GM06990 (cell line): ENCODE data around the gene ETNK1.
"Not testable (repeated sequence)": the region's sequence is repeated elsewhere in the genome, so short reads cannot be mapped to it uniquely, and the experiment has no call there.

Source experiments
- DNase-seq: peaks from one replicate; pipeline ENCODE4 v3.0.0-alpha.2; 2011; ENCODE audit not compliant: insufficient read length; ENCODE audit errors: extremely low read depth
- H3K27me3 ChIP-seq: replicated peaks from 2 replicates; pipeline ENCODE4 v1.6.0; 2011; ENCODE audit warnings: low read length; ENCODE audit not compliant: control insufficient read depth, insufficient read depth
- H3K36me3 ChIP-seq: 2 replicates; pipeline ENCODE4 v1.5.1; 2011; ENCODE audit warnings: low read length; ENCODE audit not compliant: control insufficient read depth, insufficient read depth
- H3K4me3 ChIP-seq: replicated peaks from 2 replicates; pipeline ENCODE4 v1.5.1; 2011; ENCODE audit warnings: low read depth, mild to moderate bottlenecking, control low read depth, low read length
- TF ChIP-seq, protein P1 (sequence below): IDR thresholded peaks from 2 replicates; pipeline ENCODE4 v1.5.1; 2011; ENCODE audit warnings: low read length, control low read depth, mild to moderate bottlenecking, inconsistent platforms; ENCODE audit not compliant: insufficient read depth, poor library complexity, severe bottlenecking

Gene ETNK1

DNA sequence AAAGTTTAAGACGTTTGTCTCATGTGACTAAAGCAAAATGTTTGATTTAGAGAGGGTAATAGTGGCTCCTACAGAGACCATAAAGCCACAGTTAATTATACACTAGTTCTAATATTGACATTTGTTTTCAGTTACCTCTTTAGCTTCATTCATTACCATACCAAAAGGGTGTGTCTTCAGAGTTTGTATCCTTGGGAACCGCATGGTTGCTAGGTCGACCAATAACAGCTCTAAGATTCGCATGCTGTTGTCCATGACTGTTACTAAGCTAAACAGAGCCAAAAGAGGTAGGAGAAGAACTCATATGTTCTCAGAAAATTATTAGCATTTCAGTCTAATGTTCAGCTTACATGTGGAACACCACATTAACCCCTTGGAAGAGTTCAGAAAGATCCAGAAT lies 36.2 kb upstream of the ETNK1 start:
- no peak overlapping the region for H3K4me3 ChIP-seq
- H3K36me3 ChIP-seq: no peaks in the 10 kb centered on the region
- no peaks in the 10 kb centered on the region for H3K27me3 ChIP-seq
- no peak for DNase-seq
- TF ChIP-seq, protein P1, sequence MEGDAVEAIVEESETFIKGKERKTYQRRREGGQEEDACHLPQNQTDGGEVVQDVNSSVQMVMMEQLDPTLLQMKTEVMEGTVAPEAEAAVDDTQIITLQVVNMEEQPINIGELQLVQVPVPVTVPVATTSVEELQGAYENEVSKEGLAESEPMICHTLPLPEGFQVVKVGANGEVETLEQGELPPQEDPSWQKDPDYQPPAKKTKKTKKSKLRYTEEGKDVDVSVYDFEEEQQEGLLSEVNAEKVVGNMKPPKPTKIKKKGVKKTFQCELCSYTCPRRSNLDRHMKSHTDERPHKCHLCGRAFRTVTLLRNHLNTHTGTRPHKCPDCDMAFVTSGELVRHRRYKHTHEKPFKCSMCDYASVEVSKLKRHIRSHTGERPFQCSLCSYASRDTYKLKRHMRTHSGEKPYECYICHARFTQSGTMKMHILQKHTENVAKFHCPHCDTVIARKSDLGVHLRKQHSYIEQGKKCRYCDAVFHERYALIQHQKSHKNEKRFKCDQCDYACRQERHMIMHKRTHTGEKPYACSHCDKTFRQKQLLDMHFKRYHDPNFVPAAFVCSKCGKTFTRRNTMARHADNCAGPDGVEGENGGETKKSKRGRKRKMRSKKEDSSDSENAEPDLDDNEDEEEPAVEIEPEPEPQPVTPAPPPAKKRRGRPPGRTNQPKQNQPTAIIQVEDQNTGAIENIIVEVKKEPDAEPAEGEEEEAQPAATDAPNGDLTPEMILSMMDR: no peak

DNA sequence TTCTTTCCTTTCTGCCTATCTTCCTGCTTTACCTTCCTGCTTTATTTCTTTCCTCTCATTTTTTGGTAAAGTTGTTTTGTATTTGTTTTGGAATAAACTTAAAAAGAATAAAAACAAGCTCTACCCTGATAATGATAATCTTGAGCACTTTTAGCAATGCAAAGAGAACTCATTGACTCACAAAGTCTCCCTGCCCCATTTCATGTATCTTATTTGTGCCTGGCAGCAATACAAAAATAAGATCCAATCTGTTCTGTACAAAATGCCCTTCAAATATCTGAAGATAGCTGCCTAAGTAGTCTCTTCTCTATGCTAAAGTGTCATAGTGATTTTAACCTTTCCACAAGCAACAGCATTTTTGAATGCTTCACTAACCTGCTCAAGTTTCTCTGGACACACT lies 31.1 kb upstream of the ETNK1 start:
- H3K27me3 ChIP-seq: no peaks in the 10 kb centered on the region
- TF ChIP-seq, protein P1: no peak
- no peak for DNase-seq

GRCh38 chr12:22597539-22597938 lies 27.4 kb upstream of the ETNK1 start:
- H3K36me3 ChIP-seq, H3K27me3 ChIP-seq, H3K4me3 ChIP-seq, DNase-seq: not testable (repeated sequence)

More for the DNA sequence above, 31.1 kb upstream of the ETNK1 start:
- Histone ChIP-seq H3K4me3 (no peak overlapping the region), H3K36me3 (no peaks in the 10 kb centered on the region)

DNA sequence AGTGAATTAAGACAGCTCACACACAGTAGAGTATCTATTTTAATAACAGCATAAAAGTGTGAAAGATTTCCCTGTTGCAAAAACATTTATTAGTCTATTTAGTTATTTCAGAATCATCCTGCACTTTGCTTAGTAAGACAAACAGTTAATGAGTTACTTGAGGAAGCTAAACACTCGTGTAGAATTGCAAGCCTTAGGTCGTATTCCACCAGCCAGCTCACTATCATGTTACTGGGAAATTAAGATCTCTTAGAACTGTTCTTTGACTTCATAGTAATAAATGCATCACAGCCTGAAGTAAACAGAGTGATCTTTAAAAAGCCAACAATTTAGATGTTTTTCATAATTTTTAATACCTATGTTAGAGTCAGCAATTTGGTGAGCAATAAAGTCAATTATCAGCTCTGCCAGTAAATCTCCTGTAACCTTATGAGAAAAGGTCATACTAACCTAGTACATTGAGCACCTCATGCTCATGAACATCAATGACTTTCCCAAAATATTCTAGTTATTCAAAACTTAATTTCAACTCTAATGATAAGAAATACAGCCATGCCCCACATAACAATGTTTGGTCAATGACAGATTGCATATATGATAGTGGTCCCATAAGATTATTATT lies 26.7 kb upstream of the ETNK1 start:
- no peak overlapping the region for H3K4me3 ChIP-seq
- H3K36me3 ChIP-seq: no peaks in the 10 kb centered on the region
- no peak for DNase-seq
- TF ChIP-seq, protein P1: no peak
- no peaks in the 10 kb centered on the region for H3K27me3 ChIP-seq

- TF ChIP-seq, protein P1: no peak
- H3K27me3 ChIP-seq: no peaks in the 10 kb centered on the region
- H3K4me3 ChIP-seq: no peak overlapping the region
- no peak for DNase-seq
- H3K36me3 ChIP-seq: no peaks in the 10 kb centered on the region
Measured at GRCh38 chr12:22598763-22599161, 26.2 kb upstream of the ETNK1 start.

- no peak for DNase-seq
- TF ChIP-seq, protein P1: no peak
- H3K27me3 ChIP-seq: no peaks in the 10 kb centered on the region
- no peak overlapping the region for H3K4me3 ChIP-seq
- H3K36me3 ChIP-seq: no peaks in the 10 kb centered on the region
Measured at GRCh38 chr12:22600181-22600580, 24.8 kb upstream of the ETNK1 start.
